Body of pancreas (tissue), 4 donors: Measurements from ENCODE around the gene KDF1.
"Not testable (repeated sequence)": the region's sequence is repeated elsewhere in the genome, so short reads cannot be mapped to it uniquely, and the experiment has no call there.

Experiments used
- POLR2A ChIP-seq, 3 donors: fragments of 450-650 bp; IDR thresholded peaks; one replicate each; pipeline ENCODE4 v1.6.1; 2016; ENCODE audit warnings: antibody characterized with exemption in 3 of 3, mild to moderate bottlenecking in 2 of 3
- TF ChIP-seq, protein P1 (sequence below), 7 experiments: fragments of 450-650 bp in 4 of 7; fragments of 200-600 bp in 3 of 7; sonication (generic) in 3 of 7; IDR thresholded peaks; one replicate each; pipeline ENCODE4 v1.5.1; 2016 to 2019; ENCODE audit warnings: antibody characterized with exemption in 7 of 7

DNA sequence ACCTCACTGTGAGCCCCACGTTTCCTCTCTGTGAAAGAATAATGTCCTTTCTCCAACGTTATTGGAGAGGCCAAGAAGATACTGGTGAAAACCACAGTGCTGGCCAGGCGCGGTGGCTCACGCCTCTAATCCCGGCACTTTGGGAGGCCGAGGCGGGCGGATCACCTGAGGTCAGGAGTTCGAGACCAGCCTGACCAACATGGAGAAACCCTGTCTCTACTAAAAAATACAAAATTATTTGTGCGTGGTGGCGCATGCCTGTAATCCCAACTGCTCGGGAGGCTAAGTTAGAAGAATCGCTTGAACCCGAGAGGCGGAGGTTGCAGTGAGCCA lies 11.6 kb downstream of the KDF1 start:
- TF ChIP-seq, protein P1, sequence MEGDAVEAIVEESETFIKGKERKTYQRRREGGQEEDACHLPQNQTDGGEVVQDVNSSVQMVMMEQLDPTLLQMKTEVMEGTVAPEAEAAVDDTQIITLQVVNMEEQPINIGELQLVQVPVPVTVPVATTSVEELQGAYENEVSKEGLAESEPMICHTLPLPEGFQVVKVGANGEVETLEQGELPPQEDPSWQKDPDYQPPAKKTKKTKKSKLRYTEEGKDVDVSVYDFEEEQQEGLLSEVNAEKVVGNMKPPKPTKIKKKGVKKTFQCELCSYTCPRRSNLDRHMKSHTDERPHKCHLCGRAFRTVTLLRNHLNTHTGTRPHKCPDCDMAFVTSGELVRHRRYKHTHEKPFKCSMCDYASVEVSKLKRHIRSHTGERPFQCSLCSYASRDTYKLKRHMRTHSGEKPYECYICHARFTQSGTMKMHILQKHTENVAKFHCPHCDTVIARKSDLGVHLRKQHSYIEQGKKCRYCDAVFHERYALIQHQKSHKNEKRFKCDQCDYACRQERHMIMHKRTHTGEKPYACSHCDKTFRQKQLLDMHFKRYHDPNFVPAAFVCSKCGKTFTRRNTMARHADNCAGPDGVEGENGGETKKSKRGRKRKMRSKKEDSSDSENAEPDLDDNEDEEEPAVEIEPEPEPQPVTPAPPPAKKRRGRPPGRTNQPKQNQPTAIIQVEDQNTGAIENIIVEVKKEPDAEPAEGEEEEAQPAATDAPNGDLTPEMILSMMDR (IDR thresholded peaks at IDR 0.05) = not testable (repeated sequence)
- not testable (repeated sequence) for TF ChIP-seq POLR2A (IDR thresholded peaks at IDR 0.05)
